ENCODE results near the gene TPSB2.
"Not testable (repeated sequence)": the region's sequence is repeated elsewhere in the genome, so short reads cannot be mapped to it uniquely, and the experiment has no call there.

The TPSB2 gene

DNA sequence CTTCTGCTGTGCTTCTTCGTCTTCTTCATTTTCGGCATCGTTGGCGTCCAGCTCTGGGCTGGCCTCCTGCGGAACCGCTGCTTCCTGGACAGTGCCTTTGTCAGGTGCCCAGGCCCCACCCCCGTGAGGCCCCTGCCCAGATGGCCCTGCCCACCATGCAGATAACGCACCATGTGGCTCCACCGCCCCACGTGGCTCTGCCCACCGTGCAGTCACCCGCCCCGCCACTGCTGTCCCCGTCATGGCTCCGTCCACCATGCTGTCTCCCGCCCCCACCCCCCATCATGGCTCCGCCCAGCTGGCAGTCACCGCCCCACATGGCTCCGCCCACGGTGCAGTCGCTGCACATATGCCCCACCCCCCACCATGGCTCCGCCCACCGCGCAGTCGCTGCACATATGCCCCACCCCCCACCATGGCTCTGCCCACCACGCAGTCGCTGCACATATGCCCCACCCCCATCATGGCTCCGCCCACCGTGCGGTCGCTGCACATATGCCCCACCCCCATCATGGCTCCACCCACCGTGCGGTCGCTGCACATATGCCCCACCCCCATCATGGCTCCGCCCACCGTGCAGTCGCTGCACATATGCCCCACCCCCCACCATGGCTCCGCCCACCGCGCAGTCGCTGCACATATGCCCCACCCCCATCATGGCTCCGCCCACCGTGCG is 31.2 kb downstream of the TPSB2 start:
- not testable (repeated sequence) for DNase-seq

DNA sequence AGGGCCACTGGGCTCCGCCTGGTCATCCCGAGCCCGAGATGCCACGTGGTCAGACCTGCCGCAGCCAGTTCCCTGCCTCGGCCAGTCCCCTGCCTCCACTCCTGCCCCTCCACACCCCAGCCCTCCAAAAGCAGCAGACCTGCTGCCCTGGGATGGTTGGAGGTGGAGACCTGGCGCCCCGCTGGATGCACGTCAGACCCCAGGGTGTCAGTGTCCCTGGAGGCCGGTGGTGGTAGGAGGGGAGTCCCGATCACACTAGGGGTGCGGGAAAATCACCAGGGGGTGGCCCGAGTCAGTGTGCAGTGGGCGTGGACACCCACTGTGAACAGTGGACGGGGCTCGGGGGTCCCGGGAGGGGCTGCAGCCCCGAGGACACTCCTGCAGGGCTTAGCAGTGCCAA is 31.8 kb downstream of the TPSB2 start:
- no peak for DNase-seq

DNA sequence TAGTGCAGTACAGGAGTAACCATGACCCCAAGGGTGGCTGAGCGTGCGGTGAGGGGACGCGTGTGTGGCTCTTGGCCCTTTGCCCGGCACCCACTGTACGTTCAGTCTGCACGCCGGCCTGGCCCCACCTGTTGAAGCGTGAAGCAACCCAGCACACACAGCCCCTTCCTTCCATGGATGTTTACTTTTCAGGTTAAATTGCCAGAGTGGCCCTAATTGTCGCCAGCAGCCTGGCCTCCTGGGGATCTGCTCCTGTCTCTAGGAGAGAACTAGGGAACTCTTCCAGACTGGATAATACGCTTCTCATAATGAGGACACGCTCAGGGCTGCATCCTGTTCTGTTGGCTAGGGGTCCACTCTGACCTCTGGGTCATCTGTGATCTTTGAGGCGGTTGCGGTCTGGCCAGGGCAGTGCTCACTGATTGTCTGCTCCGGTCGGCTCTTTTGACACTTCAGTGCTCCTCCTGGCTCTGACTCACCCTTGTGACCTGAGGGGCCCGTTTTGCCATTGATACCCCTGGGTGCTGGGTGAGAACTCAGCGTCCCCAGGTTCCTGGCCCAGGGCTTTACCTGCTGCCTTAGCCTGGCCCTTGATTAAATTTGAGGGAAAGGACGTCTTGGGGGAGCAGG is 32.6 kb downstream of the TPSB2 start:
- no peak for DNase-seq

DNA sequence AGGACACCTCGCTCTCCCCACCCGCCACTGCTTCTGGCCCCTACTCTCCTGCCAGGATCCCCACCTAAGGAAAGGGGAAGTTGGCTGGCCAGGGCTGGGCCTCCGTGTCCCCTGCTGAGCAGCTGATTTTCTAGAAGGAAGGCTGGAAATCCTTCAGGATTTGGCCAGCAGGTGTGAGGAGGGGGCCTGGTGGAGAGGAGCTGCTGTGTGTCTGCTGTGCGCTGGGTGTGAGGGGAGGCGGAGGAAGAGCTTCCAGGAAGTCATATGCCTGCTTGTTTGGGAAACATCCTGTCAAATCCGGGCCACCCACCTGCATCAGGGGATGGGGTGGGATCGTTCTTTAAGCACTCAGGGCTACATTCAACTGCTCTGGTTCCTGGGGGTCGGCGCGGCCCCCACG is 33.5 kb downstream of the TPSB2 start:
- no peak for DNase-seq

DNA sequence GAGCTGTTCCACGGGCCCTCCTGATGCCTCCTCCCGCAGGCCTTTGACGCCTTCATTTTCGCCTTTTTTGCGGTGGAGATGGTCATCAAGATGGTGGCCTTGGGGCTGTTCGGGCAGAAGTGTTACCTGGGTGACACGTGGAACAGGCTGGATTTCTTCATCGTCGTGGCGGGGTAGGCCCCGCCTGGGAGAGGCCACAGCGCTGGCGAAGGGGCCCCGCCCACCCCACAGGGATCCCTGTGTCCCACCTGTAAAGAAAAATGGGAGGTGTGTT is 34.7 kb downstream of the TPSB2 start:
- no peak for DNase-seq

DNA sequence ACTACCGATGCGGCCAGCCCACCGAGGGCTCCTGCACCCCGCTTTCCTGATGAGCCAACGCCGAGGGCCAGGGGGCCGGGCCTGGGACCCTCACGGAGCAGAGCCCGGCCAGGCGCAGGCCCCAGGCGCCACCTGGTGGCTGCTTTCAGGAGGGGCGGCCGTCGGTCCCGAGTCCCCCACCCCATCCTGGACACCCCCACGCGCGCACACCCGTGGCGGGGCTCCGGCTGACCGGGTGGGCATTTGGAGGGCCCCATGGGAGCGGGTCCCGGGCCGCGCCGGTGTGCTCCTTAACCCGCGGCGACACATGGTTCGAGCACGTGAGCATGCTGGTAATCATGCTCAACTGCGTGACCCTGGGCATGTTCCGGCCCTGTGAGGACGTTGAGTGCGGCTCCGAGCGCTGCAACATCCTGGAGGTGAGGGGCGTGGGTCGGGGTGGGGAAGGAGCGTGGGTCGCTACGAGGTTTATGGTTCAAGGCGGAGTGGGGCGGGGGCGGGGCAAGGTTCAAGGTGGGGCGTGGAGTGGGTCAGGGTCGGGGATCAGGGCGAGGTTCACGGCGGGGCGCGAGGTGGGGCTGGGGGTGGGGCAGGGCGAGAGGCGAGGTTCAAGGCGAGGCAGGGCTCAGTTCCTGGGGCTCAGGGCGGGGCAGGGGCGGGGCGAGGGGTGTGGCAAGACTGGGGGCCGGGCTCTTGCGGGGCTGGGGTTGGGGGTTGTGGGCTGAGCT is 35.2 kb downstream of the TPSB2 start:
- no peak for DNase-seq

DNA sequence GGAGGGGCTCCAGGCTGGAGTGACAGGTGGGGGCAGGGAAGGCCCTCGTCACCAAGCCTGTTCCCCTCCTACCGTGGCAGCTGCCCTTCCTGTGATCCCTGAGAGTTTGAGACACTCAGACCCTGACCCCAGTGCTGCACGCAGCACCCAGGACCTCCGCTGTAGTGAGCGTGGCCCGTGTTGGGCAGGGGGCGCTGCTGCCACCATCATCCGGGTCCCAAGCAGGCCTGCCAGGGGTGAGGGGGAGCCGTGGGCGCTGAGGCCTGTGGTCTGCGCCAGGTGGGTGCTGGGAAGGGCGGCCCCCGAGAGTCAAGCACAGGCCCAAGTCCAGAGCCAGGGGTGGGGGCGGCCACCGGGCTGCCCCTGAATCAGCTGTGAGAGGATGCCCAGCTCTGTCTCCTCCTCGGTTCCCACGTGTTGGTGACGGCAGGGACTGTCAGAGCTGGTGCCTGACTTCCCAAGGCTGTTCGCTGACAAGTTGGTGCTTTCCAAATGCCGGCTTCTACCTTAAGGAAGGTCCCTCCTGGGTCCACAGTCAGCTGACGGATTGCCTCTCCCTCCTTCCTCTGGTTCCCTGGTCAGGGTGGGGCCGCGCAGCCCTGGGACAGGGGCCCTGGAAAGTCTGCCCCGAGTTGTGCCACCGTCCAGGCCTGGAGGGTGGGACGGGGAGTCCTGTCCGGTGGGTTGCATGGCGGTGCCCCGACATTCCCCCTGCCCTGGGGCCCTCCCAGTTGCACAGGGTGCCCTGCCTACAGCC is 36.0 kb downstream of the TPSB2 start:
- no peak for DNase-seq

DNA sequence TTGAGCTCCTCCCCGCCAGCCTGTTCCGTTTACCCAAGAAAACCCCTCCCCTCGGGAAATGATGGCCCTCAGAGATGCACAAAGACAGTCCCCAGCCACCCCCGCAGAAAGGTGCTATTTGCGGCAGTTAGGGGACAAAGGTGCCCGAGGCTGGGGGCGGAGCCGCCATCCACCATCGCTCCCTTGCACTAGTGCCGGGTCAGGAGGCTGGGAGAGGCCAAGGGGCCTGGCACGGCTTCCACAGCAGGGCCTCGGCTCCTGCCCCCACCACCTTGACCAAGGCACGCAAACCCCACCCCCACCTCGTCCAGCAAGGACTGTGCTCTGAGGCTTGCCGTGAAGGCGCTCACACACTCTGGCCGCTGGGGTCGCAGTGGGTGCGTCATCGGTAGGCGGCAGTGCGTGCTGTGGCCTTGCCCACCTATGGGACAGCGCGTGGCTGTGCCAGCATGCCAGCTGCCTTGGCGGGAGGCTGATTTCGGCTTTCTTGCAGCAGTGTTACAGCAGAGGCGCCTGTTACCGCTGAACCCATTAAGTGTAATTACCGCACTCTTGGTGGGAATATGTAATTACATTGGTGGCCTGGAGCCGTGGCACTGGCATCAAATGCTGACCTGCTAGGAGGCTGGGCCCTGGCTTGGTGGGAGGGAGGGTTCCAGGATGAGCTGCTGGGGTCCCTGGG is 36.7 kb downstream of the TPSB2 start:
- no peak for DNase-seq

DNA sequence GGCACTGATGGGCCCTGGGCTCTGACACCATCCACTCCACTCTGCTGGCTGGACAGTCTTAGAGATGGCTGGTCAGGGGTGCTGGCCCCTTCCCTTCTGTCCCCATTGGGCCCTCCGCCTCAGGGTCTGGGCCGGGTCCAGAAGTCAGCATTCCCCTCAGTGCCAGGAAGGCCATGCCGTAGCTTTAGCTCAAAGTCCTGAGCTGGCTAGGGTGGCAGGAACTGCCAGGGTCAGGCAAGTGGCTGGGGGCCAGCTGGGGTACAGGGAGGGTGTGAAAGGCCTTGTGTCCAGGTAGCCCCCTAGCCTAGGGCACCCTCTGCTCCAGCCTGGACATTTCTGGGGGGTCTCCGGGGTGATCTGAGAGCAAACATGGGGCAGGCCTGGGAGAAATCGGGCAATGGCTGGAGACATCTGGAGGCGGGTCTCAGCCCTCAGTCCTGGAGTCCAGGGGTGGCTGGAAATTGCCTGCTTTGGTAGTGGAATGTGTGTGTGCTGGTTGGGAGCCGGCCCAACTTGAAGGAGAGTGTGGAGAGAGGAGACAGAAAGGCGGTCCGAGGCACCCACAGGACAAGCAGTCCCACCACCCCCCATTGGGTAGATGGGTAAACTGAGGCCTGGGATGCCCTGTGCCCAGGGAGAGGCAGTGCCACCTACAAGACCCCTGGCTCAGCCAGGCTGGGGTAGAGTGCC is 37.5 kb downstream of the TPSB2 start:
- DNase-seq: no peak

DNA sequence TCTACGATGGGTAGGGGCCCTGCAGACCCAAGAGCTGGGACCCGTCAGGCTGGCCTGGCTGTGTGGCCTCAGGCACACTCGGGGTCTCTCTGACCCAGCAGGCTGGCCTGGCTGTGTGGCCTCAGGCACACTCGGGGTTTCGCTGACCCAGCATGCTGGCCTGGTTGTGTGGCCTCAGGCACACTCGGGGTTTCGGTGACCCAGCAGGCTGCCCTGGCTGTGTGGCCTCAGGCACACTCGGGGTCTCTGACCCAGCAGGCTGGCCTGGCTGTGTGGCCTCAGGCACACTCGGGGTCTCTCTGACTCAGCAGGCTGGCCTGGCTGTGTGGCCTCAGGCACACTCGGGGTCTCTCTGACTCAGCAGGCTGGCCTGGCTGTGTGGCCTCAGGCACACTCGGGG is 39.2 kb downstream of the TPSB2 start:
- not testable (repeated sequence) for DNase-seq

DNA sequence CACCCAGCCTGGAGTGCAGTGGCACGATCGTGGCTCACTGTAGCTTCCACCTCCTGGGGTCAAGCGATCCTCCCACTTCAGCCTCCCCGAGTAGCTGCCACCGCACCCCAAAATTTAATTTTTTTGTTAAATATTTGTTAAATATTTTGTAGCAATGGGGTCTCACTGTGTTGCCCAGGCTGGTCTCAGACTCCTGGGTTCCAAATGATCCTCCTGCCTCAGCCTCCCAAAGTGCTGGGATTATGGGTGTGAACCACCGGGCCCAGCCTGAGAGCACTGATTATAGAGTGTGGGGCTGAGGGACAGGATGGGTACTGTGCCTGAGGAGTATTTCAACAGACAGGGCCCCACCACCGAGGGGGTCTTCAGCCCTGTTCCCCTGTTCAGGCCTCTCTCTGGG is 40.5 kb downstream of the TPSB2 start:
- no peak for DNase-seq

DNA sequence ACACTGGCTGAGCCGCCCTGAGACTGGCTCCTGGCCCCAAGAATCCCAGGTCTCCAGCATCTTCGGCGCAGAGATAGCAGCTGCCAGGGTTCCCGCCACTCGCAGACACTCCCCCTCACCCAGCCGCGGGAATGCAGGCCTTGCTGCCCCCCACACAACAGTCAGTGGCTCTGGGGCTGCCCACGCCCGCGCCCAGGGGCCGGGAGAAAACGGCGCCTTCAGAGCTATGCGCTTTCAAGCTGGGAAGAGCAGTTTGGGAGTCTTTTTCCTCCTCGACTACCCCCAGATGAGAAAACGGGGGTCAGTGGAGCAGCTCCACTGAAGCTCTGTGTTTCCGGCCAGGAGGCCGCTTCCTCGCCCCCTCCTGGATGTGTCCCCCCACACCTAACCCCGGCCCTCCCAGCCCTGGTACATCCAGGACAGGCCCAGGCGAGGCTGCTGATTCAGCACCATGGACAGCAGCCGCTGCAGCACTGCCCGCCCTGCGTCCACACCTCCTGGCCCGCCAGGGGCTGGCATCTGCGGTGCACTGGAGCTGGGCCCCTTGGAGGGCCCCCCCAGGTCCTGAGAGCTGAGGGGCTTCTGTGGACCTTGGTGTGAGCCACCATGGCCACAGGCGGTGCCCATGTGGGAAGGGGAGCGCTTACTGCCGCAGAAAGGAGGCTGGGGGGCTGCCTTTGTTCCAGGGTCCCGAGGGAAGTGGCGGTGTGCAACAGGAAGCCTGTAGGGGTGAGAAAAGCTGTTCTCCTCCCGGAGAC is 41.4 kb downstream of the TPSB2 start:
- DNase-seq: no peak

DNA sequence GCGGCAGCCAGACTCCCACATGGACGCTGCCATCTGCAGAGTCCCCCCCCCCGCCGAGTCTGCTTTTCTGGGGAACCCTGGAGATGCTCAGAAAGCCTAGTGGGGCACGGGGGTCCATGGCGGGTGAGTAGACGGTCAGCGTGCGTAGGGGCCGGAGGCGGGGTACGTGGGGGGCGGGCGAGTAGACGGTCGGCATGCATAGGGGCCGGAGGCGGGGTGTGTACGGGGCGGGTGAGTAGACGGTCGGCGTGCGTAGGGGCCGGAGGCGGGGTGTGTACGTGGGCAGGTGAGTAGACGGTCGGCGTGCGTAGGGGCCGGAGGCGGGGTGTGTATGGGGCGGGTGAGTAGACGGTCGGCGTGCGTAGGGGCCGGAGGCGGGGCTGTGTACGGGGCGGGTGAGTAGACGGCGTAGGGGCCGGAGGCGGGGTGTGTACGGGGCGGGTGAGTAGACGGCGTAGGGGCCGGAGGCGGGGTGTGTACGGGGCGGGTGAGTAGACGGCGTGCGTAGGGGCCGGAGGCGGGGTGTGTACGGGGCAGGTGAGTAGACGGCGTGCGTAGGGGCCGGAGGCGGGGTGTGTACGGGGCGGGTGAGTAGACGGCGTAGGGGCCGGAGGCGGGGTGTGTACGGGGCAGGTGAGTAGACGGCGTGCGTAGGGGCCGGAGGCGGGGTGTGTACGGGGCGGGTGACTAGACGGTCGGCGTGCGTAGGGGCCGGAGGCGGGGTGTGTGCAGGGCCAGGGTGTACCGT is 44.4 kb downstream of the TPSB2 start:
- DNase-seq: not testable (repeated sequence)

DNA sequence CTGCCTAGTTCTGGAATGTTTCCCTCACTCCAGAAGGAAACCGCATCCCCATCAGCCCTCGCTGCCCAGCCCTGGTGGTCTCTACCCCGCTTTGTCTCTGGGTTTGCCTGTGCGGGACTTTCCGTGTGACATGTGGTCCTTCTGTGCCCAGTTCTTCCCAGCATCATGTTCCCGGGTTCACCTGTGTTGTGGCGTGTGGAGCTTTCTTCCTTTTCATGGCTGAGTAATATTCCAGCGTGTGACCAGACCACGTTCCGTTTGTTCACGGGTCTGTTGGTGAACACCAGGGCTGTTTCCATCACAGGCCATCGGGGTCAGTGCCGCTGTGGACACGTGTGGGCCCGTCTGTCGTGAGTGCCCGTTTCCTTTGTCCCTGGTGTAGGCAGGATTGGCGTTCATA is 45.0 kb downstream of the TPSB2 start:
- no peak for DNase-seq

DNA sequence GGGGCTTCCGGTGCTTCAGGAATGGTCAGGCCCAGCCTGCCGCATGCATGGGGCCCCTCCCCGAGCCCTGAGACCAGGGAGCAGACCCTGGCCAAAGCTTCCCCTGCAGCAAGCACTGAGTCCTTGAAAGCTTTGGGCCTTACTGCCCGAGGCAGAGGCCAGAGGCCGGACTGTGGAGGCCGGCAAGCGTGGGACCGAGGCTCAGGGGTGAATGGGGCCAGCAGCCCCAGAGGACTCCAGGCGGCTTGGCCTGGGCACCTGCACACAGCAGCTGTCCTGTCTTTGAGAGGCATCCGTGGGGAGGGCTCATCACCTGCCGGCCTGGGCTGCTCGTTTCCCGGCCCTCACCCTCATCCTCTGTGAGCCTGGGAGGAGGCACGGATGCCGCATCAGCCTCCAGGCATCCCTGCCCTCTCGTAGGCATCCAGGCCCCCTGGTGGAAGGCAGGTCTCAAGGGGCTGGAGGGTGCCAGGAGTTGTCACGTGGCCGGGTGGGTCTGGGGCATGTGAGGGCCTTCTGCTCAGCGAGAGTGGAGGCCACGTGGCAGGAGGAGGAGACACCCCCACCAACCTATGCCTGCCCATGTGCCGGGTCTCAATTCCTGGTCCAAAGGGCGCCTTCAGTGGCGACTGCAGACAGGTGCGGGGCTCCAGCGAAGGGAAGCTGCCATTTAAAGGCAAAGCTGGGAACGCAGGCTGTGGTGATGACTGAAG is 45.7 kb downstream of the TPSB2 start:
- DNase-seq: no peak

DNA sequence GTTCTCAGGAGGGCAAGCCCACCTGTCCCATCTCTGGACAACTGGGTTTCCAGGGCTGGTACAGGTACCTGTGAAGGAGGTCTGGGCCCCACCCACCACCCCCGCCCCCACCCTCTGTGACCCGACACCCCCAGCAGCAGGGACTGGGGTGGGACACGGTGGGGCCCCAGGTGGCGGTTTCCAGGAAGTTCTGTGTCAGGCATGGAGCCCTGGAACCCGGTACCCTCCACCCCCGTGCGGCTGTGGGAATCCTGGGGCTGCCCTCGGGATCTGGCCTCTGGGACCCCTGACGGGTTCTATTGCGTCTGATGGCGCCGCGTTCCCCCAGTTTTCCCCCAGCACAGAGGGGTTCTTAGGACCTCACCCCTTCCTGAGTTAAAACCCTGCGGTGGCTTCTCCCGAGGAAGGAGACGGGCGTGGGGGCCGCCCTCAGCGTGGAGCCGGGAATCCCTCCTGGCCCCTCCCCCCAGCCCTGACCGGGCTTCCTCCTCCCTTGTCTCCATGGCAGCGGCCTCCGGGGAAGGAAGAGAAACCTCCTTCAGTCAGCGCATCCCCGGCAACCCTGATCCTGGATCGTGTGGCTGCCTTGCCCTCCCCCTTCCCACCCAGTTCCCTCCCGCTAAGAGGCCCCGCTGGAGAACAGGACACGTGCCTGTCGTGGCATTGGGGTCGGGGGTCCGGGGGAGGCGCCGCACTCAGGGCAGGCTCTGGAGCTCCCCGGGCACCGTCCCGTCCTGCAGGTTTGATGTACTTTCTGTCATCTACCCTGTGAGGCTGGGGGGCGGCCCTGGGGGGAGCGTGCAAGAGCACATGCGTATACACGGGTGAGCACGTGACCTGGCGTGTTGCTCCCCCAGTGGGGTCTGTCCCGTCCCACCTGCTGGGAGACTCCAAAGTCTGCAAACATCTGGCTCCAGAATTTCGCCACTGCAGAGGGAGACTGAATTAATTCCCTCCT is 46.8 kb downstream of the TPSB2 start:
- DNase-seq: no peak

DNA sequence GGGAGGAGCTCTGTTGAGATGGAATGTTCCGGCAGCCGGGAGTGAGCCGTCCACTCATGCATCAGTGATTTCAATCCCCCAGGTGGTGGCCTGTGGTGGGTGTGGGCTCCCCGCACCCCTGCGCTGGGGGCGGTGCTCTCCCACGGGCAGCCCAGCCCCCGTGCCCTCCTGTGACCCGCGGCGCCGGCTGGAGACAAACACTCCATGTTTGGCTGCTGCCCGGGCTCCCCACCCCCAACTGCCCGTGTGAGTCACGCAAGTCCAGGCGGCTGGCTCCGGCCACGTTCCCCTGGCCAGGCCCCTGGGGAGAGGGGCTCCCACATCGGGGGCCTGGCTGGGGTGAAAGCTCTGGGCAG is 47.7 kb downstream of the TPSB2 start:
- DNase-seq: no peak

DNA sequence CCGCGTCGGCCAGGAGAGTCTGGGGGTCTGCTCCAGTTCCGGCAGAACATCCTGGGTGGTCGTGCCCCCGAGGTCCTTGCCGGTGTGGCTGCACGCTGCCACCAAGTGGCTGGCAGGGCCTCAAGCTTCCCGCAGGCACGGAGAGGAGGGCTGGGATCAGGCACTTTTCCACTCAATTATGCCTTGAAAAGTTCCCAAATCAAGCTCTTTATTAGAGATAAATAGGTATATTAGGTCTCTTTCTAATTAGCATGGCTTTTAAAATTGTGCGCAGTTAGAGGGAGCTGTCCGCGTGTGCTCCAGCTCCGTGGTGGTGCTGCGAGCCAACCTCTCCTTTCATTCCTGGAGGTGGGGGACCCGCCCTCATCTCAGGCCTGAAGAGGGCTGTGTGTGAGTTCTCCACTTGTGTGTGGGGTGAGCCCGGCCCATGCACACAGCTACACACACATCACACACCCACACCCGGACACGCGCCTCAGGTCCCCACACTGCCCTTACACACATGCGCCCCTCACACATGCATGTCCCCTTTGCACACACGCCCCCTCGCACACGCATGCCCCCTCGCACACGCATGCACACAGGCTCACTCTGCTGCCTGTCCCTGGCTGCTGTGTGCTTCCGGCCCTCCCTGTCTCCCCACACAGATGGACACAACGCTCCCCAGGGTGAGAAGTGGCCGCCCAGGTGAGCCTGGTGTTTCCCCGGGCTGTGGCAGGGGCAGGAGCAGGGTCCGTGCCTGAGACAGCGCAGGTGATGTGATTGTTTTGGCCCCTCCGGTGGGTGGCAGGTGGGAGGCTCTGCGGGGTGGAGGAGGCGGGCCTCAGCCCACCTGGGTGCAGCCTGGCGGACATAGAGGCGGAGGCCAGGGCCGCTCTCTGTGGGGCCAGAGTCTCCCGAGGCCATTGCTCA is 48.3 kb downstream of the TPSB2 start:
- no peak for DNase-seq
